Cortex of kidney (tissue), 1 donor: ENCODE data around the gene MACROD2.

Experiments
- DNase-seq: peaks from one replicate; lab custom pipeline; 2025; lab: John Stamatoyannopoulos, UW

Gene MACROD2

GRCh38 chr20:14647016-14647415 is 651.7 kb downstream of the MACROD2 start:
- DNase-seq, result no peak

DNA sequence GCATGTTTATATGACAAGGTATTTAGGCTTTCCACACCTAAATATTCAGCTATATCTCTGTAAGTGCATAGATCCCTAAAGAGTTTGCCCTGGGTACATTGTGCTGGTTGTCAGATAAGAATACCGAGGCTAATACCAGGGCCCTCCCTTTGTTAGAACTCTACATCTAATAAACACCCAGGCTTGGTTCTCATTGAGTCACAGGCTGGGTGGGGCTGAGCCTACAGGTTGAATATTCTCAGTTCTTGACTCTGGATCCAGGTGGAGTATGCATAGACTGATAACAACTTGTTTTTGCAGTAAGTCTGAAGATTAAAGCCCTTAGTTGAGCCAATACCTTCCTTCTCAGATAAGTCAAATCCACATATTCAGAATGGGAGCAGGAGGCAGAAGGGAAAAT is 654.3 kb downstream of the MACROD2 start:
- DNase-seq, result no peak

DNA sequence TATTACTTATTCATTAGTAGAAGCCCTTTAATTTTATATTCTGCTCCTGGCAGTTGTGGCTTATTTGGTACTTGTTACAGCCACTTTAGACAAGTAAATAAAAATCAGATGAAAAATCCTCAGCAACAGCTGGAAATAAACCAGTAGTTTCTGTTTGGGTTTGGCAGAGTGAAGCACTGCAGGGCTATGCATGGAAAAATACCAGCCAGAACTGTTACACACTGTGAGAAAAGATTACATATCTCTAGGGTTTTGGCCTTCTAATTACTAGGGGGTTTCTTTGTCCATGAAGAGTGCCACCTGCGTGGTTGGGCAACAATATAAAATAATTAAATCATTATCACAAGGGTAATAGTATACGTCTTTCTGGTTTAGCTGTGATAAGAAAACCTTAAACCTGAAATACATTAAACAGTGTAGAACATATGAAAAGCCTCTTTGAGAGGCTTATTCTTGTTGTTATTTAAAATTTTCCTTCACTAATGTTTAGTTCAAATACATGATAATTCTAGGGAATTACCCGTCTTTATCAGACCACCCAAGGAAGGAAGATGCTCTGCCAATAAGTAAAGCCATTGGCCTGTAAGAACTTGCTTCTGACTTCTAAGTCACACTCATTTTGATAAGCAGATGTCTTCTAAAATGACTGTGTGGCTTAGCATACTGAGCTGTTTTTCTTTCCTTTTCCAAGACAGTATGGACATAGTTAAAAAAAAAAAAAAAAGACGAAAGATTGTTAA is 662.1 kb downstream of the MACROD2 start:
- no peak for DNase-seq

GRCh38 chr20:14664101-14664500 is 668.8 kb downstream of the MACROD2 start:
- DNase-seq, result no peak

DNA sequence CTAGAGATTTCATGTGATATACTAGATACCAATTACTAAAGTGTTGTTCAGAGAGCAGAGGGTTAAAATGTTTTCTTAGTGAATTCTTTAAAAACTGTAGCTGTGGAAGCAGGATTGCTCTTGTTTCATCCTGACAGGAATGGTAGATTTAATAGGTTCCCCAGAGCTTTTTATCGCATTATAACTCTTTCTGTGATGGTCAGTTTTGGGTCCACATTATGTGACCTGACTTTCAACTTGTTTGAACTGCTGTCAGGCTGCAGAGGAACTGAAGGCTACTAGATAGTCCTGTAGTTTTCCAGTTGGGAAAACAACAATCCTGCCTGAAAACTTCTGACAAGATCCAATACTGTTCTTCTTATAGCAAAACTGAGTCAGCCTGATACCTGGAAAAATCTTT is 671.4 kb downstream of the MACROD2 start:
- DNase-seq, result no peak

GRCh38 chr20:14667226-14667625 is 671.9 kb downstream of the MACROD2 start:
- no peak for DNase-seq

- no peak for DNase-seq
These were observed 676.8 kb downstream of the MACROD2 start for GRCh38 chr20:14672066-14672465.

DNA sequence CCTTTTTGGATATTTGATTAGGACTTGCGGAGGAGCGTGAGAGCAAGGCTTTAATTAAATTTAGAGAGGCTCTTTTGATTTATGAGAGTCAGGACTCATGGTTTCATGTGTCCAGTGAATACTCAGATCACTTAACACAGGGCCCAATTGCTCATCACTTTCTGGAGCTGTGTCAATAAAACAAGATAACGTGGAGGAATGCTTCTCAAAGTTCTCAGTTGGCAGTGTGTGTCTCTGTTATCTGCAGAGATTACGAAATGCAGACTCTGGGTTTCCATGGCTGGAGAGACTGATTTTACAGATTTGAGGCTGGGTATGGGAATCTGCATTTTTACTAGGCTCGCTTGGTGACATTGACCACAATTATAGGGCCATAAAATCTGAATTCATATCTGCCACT is 677.8 kb downstream of the MACROD2 start:
- DNase-seq, result no peak

- DNase-seq, result no peak
These were observed 682.1 kb downstream of the MACROD2 start for GRCh38 chr20:14677455-14677854.

- DNase-seq, result no peak
These were observed 689.9 kb downstream of the MACROD2 start for GRCh38 chr20:14685183-14685582.

GRCh38 chr20:14687313-14687712 is 692.0 kb downstream of the MACROD2 start:
- DNase-seq, result no peak

- DNase-seq, result no peak
These were observed 692.7 kb downstream of the MACROD2 start for GRCh38 chr20:14688005-14688404.

DNA sequence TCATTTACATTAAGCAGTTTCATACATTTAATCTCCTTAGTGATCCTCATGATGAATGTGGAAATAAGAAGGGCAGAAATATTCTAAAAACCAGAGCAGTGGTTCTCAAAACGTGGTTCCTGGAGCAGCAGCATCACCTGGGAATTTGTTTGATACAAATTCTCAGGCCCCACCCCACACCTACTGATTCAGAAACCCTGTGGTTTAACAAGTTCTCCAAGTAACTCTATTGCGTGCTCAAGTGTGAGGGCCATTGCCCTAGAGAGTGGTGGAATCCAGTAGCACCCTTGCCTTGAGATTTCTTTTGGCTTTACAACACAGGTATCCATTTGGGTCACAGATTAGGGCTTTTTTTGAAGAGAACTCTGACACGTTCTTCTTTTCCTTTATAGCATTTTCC is 696.7 kb downstream of the MACROD2 start:
- DNase-seq, result no peak

- DNase-seq, result no peak
These were observed 701.2 kb downstream of the MACROD2 start for GRCh38 chr20:14696478-14696877.

GRCh38 chr20:14696937-14697336 is 701.6 kb downstream of the MACROD2 start:
- DNase-seq, result no peak

GRCh38 chr20:14698125-14698524 is 702.8 kb downstream of the MACROD2 start:
- no peak for DNase-seq

DNA sequence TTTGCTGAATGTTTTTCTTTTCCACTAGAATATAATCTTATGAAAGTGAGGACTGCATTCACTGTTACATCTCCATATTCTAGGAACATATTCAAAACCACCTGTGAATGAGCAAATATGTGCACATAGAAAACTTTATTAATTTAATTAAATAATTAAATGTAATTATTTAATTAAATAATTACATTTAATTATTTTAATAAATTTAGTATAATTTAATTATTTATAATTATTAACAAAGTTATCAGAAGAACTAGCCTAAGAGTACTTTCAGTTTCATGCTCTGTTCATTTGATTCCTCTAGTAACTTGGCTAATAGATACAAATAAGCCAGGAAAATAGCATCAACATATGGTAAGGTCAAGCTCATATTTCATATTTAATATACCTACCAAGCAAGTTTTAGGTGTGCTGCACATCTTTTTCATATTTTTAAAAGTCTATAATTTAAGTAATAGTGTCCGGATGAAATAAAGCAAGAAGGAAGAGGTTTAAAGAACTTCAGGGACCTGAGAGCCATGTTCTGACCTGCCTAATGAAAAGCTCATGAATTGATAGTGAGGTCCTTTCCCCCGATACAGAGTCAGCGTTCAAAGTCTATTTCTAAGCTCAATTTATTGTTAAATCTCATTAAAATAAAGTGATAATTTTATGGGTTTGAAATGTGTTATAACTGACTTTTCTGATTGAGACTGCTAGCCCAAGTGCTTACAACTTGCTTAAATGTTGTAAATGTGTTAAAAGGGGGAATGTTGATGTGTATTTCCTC is 703.5 kb downstream of the MACROD2 start:
- DNase-seq, result no peak

DNA sequence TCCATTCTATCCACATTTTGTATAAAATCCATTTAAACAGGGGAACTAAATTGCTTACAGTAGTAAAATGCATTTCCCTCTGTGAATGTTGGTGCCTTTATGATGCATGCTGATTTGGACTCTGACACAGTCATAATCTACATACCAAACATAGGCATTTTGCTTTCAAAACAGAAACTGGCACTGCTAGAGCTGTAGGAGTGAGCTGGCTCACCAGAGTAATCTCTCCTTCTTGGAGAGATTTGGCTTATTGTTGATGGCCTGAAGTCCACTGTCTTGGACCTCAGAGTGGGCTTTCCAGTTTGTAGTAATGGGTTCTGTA is 705.3 kb downstream of the MACROD2 start:
- DNase-seq, result no peak

- DNase-seq, result no peak
These were observed 706.0 kb downstream of the MACROD2 start for GRCh38 chr20:14701326-14701725.

DNA sequence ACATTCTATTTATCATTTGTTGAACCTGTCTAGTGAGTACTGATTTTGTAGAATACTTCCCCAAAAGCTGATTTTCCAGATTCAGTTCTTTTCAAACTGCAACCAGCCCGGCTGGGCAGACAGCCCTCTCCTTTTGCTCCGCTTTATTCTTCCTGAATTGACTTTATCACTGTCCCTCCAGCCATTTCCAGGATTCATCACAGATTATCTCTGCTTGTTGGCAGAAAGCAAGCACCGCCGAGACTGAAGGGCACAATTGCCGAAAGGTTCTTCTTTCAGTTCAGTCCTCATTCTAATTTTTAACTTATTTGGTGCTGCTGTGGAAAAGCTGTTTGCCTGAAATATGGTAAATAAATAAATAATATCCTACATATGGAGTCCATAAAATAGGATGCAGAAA is 711.2 kb downstream of the MACROD2 start:
- DNase-seq, result no peak

DNA sequence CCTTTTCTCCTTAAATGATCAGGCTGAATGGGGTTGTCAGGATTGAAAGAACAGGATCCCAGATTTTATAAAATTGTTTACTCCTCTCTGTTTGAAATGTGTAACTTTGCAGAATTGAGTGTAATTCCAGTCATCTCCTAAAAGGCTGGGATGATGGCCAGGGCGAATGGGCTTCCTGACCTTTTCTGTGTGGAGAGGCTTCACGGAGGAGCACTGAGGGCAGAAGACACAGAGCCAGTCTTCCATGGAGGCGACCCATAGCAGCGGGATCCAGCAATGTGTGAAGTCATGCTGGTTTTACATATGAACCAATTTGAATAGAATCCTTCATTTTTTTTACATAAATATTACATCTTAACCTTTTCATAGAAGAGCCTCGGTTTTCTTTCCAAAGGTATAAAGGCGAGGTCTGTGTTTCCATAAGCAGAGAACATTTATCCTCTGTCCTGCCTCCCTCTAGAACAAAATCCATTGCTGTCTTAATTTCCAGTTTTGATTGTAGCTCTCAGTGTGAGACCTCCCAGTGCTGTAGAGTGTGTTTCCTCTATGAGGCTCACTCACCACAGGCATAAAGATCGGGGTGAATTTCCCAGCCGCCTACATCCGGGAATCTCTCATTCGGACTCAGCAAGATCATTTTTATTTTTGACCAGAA is 711.8 kb downstream of the MACROD2 start:
- no peak for DNase-seq

GRCh38 chr20:14707865-14708596 is 712.7 kb downstream of the MACROD2 start:
- no peak for DNase-seq

GRCh38 chr20:14709439-14709838 is 714.1 kb downstream of the MACROD2 start:
- DNase-seq, result no peak
